Sigmoid colon (tissue), 3 donors: ENCODE data around the gene SOX4.
A peak's percentile ranks its signal among the peaks of the same experiment; 100 is the strongest.

Experiments used
- POLR2A ChIP-seq, 2 donors: fragments of 450-650 bp; IDR thresholded peaks; one replicate each; pipeline ENCODE4 v1.6.1; 2016; ENCODE audit warnings: antibody characterized with exemption in 2 of 2, mild to moderate bottlenecking in 2 of 2, moderate library complexity in 2 of 2
- TF ChIP-seq, protein P1 (sequence below), 4 experiments: fragments of 450-650 bp in 3 of 4; fragments of 200-600 bp in 1 of 4; IDR thresholded peaks; one replicate each; pipeline ENCODE4 v1.5.1; 2016 to 2019; ENCODE audit warnings: antibody characterized with exemption in 4 of 4, mild to moderate bottlenecking in 3 of 4, moderate library complexity in 2 of 4

DNA sequence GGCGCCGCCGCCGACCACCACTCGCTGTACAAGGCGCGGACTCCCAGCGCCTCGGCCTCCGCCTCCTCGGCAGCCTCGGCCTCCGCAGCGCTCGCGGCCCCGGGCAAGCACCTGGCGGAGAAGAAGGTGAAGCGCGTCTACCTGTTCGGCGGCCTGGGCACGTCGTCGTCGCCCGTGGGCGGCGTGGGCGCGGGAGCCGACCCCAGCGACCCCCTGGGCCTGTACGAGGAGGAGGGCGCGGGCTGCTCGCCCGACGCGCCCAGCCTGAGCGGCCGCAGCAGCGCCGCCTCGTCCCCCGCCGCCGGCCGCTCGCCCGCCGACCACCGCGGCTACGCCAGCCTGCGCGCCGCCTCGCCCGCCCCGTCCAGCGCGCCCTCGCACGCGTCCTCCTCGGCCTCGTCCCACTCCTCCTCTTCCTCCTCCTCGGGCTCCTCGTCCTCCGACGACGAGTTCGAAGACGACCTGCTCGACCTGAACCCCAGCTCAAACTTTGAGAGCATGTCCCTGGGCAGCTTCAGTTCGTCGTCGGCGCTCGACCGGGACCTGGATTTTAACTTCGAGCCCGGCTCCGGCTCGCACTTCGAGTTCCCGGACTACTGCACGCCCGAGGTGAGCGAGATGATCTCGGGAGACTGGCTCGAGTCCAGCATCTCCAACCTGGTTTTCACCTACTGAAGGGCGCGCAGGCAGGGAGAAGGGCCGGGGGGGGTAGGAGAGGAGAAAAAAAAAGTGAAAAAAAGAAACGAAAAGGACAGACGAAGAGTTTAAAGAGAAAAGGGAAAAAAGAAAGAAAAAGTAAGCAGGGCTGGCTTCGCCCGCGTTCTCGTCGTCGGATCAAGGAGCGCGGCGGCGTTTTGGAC is 2.0 kb downstream of the SOX4 start:
- TF ChIP-seq, protein P1, sequence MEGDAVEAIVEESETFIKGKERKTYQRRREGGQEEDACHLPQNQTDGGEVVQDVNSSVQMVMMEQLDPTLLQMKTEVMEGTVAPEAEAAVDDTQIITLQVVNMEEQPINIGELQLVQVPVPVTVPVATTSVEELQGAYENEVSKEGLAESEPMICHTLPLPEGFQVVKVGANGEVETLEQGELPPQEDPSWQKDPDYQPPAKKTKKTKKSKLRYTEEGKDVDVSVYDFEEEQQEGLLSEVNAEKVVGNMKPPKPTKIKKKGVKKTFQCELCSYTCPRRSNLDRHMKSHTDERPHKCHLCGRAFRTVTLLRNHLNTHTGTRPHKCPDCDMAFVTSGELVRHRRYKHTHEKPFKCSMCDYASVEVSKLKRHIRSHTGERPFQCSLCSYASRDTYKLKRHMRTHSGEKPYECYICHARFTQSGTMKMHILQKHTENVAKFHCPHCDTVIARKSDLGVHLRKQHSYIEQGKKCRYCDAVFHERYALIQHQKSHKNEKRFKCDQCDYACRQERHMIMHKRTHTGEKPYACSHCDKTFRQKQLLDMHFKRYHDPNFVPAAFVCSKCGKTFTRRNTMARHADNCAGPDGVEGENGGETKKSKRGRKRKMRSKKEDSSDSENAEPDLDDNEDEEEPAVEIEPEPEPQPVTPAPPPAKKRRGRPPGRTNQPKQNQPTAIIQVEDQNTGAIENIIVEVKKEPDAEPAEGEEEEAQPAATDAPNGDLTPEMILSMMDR (IDR thresholded peaks at IDR 0.05), result peak in 1 of 4 experiments; percentile 25
- no peak for TF ChIP-seq POLR2A (IDR thresholded peaks at IDR 0.05)
